ENCODE results near the gene TLCD3B. TPM values are rescaled to one million over a fixed set of nuclear protein-coding genes. Genes with fewer than 3 reads are reported as not detected.
A peak's percentile ranks its signal among the peaks of the same experiment; 100 is the strongest.

TLCD3B gene
- total RNA-seq, 1 donor from 2014 or later: 1.4 TPM

GRCh38 chr16:29994600-29995323 is 36.3 kb downstream of the TLCD3B start:
- H3K4me3 ChIP-seq (ENCODE audit: insufficient read depth, low read depth, low read length): peak overlapping the region; percentile 79
- peaks cover 8% of the 10 kb centered on the region for H3K4me1 Mint-ChIP-seq (ENCODE audit: low read depth, unreplicated experiment)
- peaks cover 12% of the 10 kb centered on the region for H3K4me1 ChIP-seq (ENCODE audit: insufficient read depth, low read length)
- peak overlapping the region; percentile 98 for H3K4me3 Mint-ChIP-seq (ENCODE audit: unreplicated experiment)
- no peaks in the 10 kb centered on the region for H3K27me3 Mint-ChIP-seq (ENCODE audit: low read depth, unreplicated experiment)
- no peaks in the 10 kb centered on the region for H3K9me3 ChIP-seq (ENCODE audit: insufficient read depth, low read depth, low read length)
- H3K36me3 Mint-ChIP-seq (ENCODE audit: low read depth, unreplicated experiment): peaks cover 13% of the 10 kb centered on the region
- peak overlapping the region; percentile 90 for H3K27ac ChIP-seq (ENCODE audit: low read depth, low read length)
- no peaks in the 10 kb centered on the region for H3K27me3 ChIP-seq (ENCODE audit: insufficient read depth, low read length)
- FAIRE-seq (no peak), DNase-seq (ENCODE audit: low read depth) (peak; percentile 14)
- TF ChIP-seq EZH2 (IDR thresholded peaks at IDR 0.05; ENCODE audit: insufficient read depth, low read length) (no peak), CTCF (IDR thresholded peaks at IDR 0.05; ENCODE audit: insufficient read depth, low read depth, low read length) (no peak)
- H3K9me3 Mint-ChIP-seq (ENCODE audit: unreplicated experiment): no peaks in the 10 kb centered on the region
- peaks cover 14% of the 10 kb centered on the region for H4K20me1 ChIP-seq (ENCODE audit: insufficient read depth, low read length)
- H3K36me3 ChIP-seq (ENCODE audit: insufficient read depth, low read length): peaks cover 17% of the 10 kb centered on the region
- H3K4me2 ChIP-seq (ENCODE audit: low read length): peak overlapping the region; percentile 86
- H2AFZ ChIP-seq (ENCODE audit: low read depth, low read length): peak overlapping the region; percentile 79
- H3K27ac Mint-ChIP-seq (ENCODE audit: unreplicated experiment): peak overlapping the region; percentile 18
- H3K79me2 ChIP-seq (ENCODE audit: insufficient read depth, low read length): peaks cover 18% of the 10 kb centered on the region
- peak overlapping the region; percentile 87 for H3K9ac ChIP-seq (ENCODE audit: low read length)

GRCh38 chr16:29993903-29994599 is 37.0 kb downstream of the TLCD3B start:
- H3K4me3 Mint-ChIP-seq (ENCODE audit: unreplicated experiment): peak overlapping the region; percentile 78
- Histone ChIP-seq H3K27ac (ENCODE audit: low read depth, low read length) (no peak overlapping the region), H3K79me2 (ENCODE audit: insufficient read depth, low read length) (peaks cover 16% of the 10 kb centered on the region), H4K20me1 (ENCODE audit: insufficient read depth, low read length) (peaks cover 14% of the 10 kb centered on the region), H3K4me3 (ENCODE audit: insufficient read depth, low read depth, low read length) (no peak overlapping the region), H3K4me2 (ENCODE audit: low read length) (peak overlapping the region; percentile 86), H3K9ac (ENCODE audit: low read length) (peak overlapping the region; percentile 87), H3K36me3 (ENCODE audit: insufficient read depth, low read length) (peaks cover 21% of the 10 kb centered on the region), H3K4me1 (ENCODE audit: insufficient read depth, low read length) (peaks cover 12% of the 10 kb centered on the region), H2AFZ (ENCODE audit: low read depth, low read length) (no peak overlapping the region), H3K9me3 (ENCODE audit: insufficient read depth, low read depth, low read length) (no peaks in the 10 kb centered on the region), H3K27me3 (ENCODE audit: insufficient read depth, low read length) (no peaks in the 10 kb centered on the region)
- FAIRE-seq: no peak
- DNase-seq (ENCODE audit: low read depth): no peak
- H3K9me3 Mint-ChIP-seq (ENCODE audit: unreplicated experiment): no peaks in the 10 kb centered on the region
- peak overlapping the region; percentile 5 for H3K27ac Mint-ChIP-seq (ENCODE audit: unreplicated experiment)
- H3K4me1 Mint-ChIP-seq (ENCODE audit: low read depth, unreplicated experiment): peaks cover 8% of the 10 kb centered on the region
- TF ChIP-seq CTCF (IDR thresholded peaks at IDR 0.05; ENCODE audit: insufficient read depth, low read depth, low read length): no peak
- peaks cover 13% of the 10 kb centered on the region for H3K36me3 Mint-ChIP-seq (ENCODE audit: low read depth, unreplicated experiment)
- H3K27me3 Mint-ChIP-seq (ENCODE audit: low read depth, unreplicated experiment): no peaks in the 10 kb centered on the region
